H1 (cell line): ENCODE measurements around the gene ZNF337. TPM values are rescaled to one million over a fixed set of nuclear protein-coding genes. Genes with fewer than 3 reads are reported as not detected.

Experiments
- CTCF ChIA-PET: fragments of 300-600 bp; sonication (Branson Sonifier 250); formaldehyde crosslinking; loops from one replicate; lab custom pipeline; 2021; ENCODE audit not compliant: partially characterized antibody; lab: Charles Lee
- POLR2A ChIA-PET: fragments of 300-600 bp; sonication (Branson Sonifier 250); formaldehyde crosslinking; loops from one replicate; lab custom pipeline; 2021; ENCODE audit warnings: inconsistent platforms; ENCODE audit not compliant: partially characterized antibody; lab: Charles Lee
- DNase-seq, 2 experiments: peaks; one replicate each; pipeline versions ENCODE4 v3.0.0 to v3.0.0-alpha.2; 2010 to 2022; ENCODE audit warnings: low spot score in 2 of 2, low read depth in 1 of 2, mixed read lengths in 1 of 2
- FAIRE-seq: peaks from 2 replicates; lab custom pipeline; 2011; peaks lifted over from hg19 to GRCh38; lab: Jason Lieb, UNC
- H2AFZ ChIP-seq: 2 replicates; pipeline ENCODE4 v1.8.1; 2012; ENCODE audit warnings: low read length, inconsistent platforms
- H2AK5ac ChIP-seq: 2 replicates; pipeline ENCODE4 v1.6.1; 2013; ENCODE audit warnings: low read depth, low read length
- H2BK120ac ChIP-seq: replicated peaks from 2 replicates; pipeline ENCODE3; 2013; ENCODE audit warnings: low read depth, low read length, inconsistent platforms
- H2BK12ac ChIP-seq: 2 replicates; pipeline ENCODE4 v1.6.1; 2013; ENCODE audit warnings: low read depth, low read length
- H2BK15ac ChIP-seq: 2 replicates; pipeline ENCODE4 v1.6.1; 2013; ENCODE audit warnings: low read length
- H2BK20ac ChIP-seq: 2 replicates; pipeline ENCODE4 v1.6.1; 2013; ENCODE audit warnings: low read length
- H2BK5ac ChIP-seq: 2 replicates; pipeline ENCODE4 v1.6.1; 2013; ENCODE audit warnings: low read depth, low read length
- H3K14ac ChIP-seq: 2 replicates; pipeline ENCODE4 v1.6.1; 2013; ENCODE audit warnings: inconsistent platforms; ENCODE audit not compliant: insufficient read length
- H3K18ac ChIP-seq: 2 replicates; pipeline ENCODE4 v1.6.1; 2013; ENCODE audit warnings: low read length; ENCODE audit errors: extremely low read depth
- H3K23ac ChIP-seq: 2 replicates; pipeline ENCODE4 v1.6.1; 2013; ENCODE audit warnings: inconsistent platforms; ENCODE audit not compliant: insufficient read length
- H3K23me2 ChIP-seq: 2 replicates; pipeline ENCODE4 v1.6.1; 2013; ENCODE audit warnings: low read depth, low read length
- H3K27ac ChIP-seq: 2 replicates; pipeline ENCODE4 v1.6.1; 2011; ENCODE audit warnings: low read depth, low read length, inconsistent platforms
- H3K27me3 ChIP-seq, 4 experiments: replicated peaks in 1 of 4; 1 replicate in 1 of 4; 2 replicates in 3 of 4; pipeline versions ENCODE4 v1.6.1 to v1.8.1; 2011 to 2013; ENCODE audit warnings: low read length in 3 of 4, mild to moderate bottlenecking in 3 of 4, inconsistent platforms in 2 of 4, mixed read lengths in 2 of 4, moderate library complexity in 1 of 4; ENCODE audit not compliant: control insufficient read depth in 3 of 4, insufficient read depth in 3 of 4; ENCODE audit errors: extremely low read depth in 1 of 4
- H3K36me3 ChIP-seq, 4 experiments: 2 replicates each; pipeline versions ENCODE4 v1.6.1 to v1.8.1; 2011 to 2013; ENCODE audit warnings: mild to moderate bottlenecking in 4 of 4, low read length in 3 of 4, moderate library complexity in 2 of 4, control low read depth in 1 of 4, inconsistent platforms in 1 of 4; ENCODE audit not compliant: insufficient read depth in 4 of 4, control insufficient read depth in 2 of 4
- H3K4ac ChIP-seq: replicated peaks from 2 replicates; pipeline ENCODE3; 2013; ENCODE audit warnings: low read length, low read depth, mixed read lengths, inconsistent platforms; ENCODE audit not compliant: insufficient read length
- H3K4me1 ChIP-seq, 4 experiments: replicated peaks in 1 of 4; 1 replicate in 1 of 4; 2 replicates in 3 of 4; pipeline versions ENCODE4 v1.6.1 to v1.8.1; 2011 to 2013; ENCODE audit warnings: low read length in 3 of 4, inconsistent platforms in 2 of 4, mixed read lengths in 1 of 4; ENCODE audit not compliant: insufficient read depth in 4 of 4, control insufficient read depth in 3 of 4
- H3K4me2 ChIP-seq, 2 experiments: 2 replicates each; pipeline versions ENCODE4 v1.6.1 to v1.8.1; 2011 to 2013; ENCODE audit warnings: low read depth in 2 of 2, low read length in 2 of 2, control low read depth in 1 of 2, inconsistent platforms in 1 of 2, mild to moderate bottlenecking in 1 of 2; ENCODE audit not compliant: insufficient read depth in 1 of 2
- H3K4me3 ChIP-seq, 4 experiments: fragments of 200-600, 300-600 bp in 1 of 4; sonication (generic), shearing (Covaris generic), sonication (Bioruptor Twin) in 1 of 4; 2 replicates each; pipeline versions ENCODE4 v1.5.1 to v1.8.1; 2011 to 2016; ENCODE audit warnings: low read length in 4 of 4, low read depth in 3 of 4, control low read depth in 2 of 4, inconsistent platforms in 2 of 4, mild to moderate bottlenecking in 2 of 4, mixed read lengths in 1 of 4, moderate library complexity in 1 of 4; ENCODE audit not compliant: insufficient read depth in 2 of 4; ENCODE audit errors: extremely low read depth in 1 of 4
- H3K56ac ChIP-seq: replicated peaks from 2 replicates; pipeline ENCODE3; 2013; ENCODE audit warnings: low read depth, mild to moderate bottlenecking, mixed read lengths, low read length, inconsistent platforms; ENCODE audit not compliant: insufficient read length
- H3K79me1 ChIP-seq: 2 replicates; pipeline ENCODE4 v1.6.1; 2013; ENCODE audit warnings: low read depth, low read length, control low read depth
- H3K79me2 ChIP-seq, 2 experiments: 2 replicates each; pipeline versions ENCODE4 v1.6.1 to v1.8.1; 2012 to 2013; ENCODE audit warnings: low read length in 2 of 2, mild to moderate bottlenecking in 2 of 2, inconsistent platforms in 1 of 2; ENCODE audit not compliant: insufficient read depth in 2 of 2, control insufficient read depth in 1 of 2
- H3K9ac ChIP-seq, 4 experiments: replicated peaks in 1 of 4; 1 replicate in 1 of 4; 2 replicates in 3 of 4; pipeline versions ENCODE4 v1.6.1 to v1.8.1; 2011 to 2013; ENCODE audit warnings: low read depth in 3 of 4, low read length in 3 of 4, control low read depth in 2 of 4, mild to moderate bottlenecking in 2 of 4, moderate library complexity in 2 of 4, inconsistent platforms in 1 of 4; ENCODE audit errors: extremely low read depth in 1 of 4
- H3K9me3 ChIP-seq, 2 experiments: 2 replicates each; pipeline versions ENCODE4 v1.6.1 to v1.8.1; 2012 to 2013; ENCODE audit warnings: mild to moderate bottlenecking in 2 of 2, moderate library complexity in 2 of 2, control low read depth in 1 of 2, inconsistent platforms in 1 of 2, low read depth in 1 of 2, low read length in 1 of 2, mixed read lengths in 1 of 2; ENCODE audit not compliant: insufficient read depth in 2 of 2
- H4K20me1 ChIP-seq, 2 experiments: replicated peaks in 1 of 2; 2 replicates each; pipeline versions ENCODE3 to v1.8.1; 2011 to 2013; ENCODE audit warnings: inconsistent platforms in 2 of 2, low read length in 2 of 2, mild to moderate bottlenecking in 1 of 2; ENCODE audit not compliant: insufficient read depth in 2 of 2, control insufficient read depth in 1 of 2
- H4K5ac ChIP-seq: 2 replicates; pipeline ENCODE4 v1.6.1; 2013; ENCODE audit warnings: low read length, low read depth, mixed read lengths, inconsistent platforms; ENCODE audit not compliant: insufficient read length
- H4K8ac ChIP-seq: 2 replicates; pipeline ENCODE4 v1.8.0; 2013; ENCODE audit warnings: mild to moderate bottlenecking, moderate library complexity, low read length, inconsistent platforms; ENCODE audit not compliant: insufficient read depth; ENCODE audit errors: extremely low read depth
- H4K91ac ChIP-seq: replicated peaks from 2 replicates; pipeline ENCODE3; 2013; ENCODE audit warnings: low read length, mixed read lengths, inconsistent platforms; ENCODE audit not compliant: insufficient read length
- CREB1 ChIP-seq: IDR thresholded peaks from 2 replicates; pipeline ENCODE4 v1.6.1; 2012; ENCODE audit warnings: inconsistent platforms
- HDAC2 ChIP-seq, 2 experiments: fragments of 300-600 bp in 1 of 2; sonication (generic) in 1 of 2; IDR thresholded peaks; 2 replicates each; pipeline ENCODE4 v1.6.1; 2011 to 2012; ENCODE audit warnings: low read depth in 2 of 2, low read length in 2 of 2, mild to moderate bottlenecking in 2 of 2, moderate library complexity in 2 of 2, borderline replicate concordance in 1 of 2, inconsistent platforms in 1 of 2
- KDM1A ChIP-seq: fragments of 200-600, 300-600 bp; sonication (generic); IDR thresholded peaks from 2 replicates; pipeline ENCODE4 v1.7.1; 2016; ENCODE audit warnings: mild to moderate bottlenecking, low read length, borderline replicate concordance
- PHF8 ChIP-seq: fragments of 200-600 bp; sonication (generic); conservative IDR thresholded peaks from 2 replicates; pipeline ENCODE4 v1.7.1; 2012; ENCODE audit warnings: low read depth, mild to moderate bottlenecking, inconsistent platforms, low read length, moderate library complexity
- POU5F1 ChIP-seq: IDR thresholded peaks from 2 replicates; pipeline ENCODE4 v1.6.1; 2011; ENCODE audit warnings: low read depth, mild to moderate bottlenecking, low read length, moderate library complexity
- SRF ChIP-seq: IDR thresholded peaks from 2 replicates; pipeline ENCODE4 v1.6.1; 2011; ENCODE audit warnings: mild to moderate bottlenecking, low read depth, low read length, moderate library complexity
- SUZ12 ChIP-seq: fragments of 200-600 bp; sonication (generic); IDR thresholded peaks from 2 replicates; pipeline ENCODE4 v1.6.1; 2012; ENCODE audit warnings: mild to moderate bottlenecking, inconsistent platforms, low read length, moderate library complexity, mixed read lengths
- ZNF274 ChIP-seq: IDR thresholded peaks from 2 replicates; pipeline ENCODE4 v1.7.0; 2012; ENCODE audit warnings: low read length, borderline replicate concordance; ENCODE audit errors: extremely low read depth
- polyA plus RNA-seq, 7 experiments: library from polyadenylated mRNA; depleted of rRNA in 3 of 7; stranded (reverse) in 5 of 7; unstranded in 2 of 7; fragments of >200 nt in 5 of 7; fragments of 200-250 nt in 2 of 7; gene quantifications; 1 replicate in 5 of 7; 2 replicates in 1 of 7; 4 replicates in 1 of 7; pipeline versions ENCODE4 v1.2.1 to v1.2.3, GENCODE V29; 2011 to 2013; ENCODE audit warnings: missing spikeins in 2 of 7, mixed read lengths in 2 of 7
- total RNA-seq: library from RNA; stranded (reverse); fragmentation: NEBNext Ultra II Directional; extraction: Animal tissue kit (Norgen Biotek cat#: 25700); gene quantifications from 2 replicates; pipeline ENCODE4 v1.2.1, GENCODE V29; 2021

The ZNF337 gene
- total and polyA plus RNA-seq, 2 of the 8 experiments (the other 6 are each of a cell fraction or from before 2014, with no cell fraction given) = 2.8 to 6.6 TPM

DNA sequence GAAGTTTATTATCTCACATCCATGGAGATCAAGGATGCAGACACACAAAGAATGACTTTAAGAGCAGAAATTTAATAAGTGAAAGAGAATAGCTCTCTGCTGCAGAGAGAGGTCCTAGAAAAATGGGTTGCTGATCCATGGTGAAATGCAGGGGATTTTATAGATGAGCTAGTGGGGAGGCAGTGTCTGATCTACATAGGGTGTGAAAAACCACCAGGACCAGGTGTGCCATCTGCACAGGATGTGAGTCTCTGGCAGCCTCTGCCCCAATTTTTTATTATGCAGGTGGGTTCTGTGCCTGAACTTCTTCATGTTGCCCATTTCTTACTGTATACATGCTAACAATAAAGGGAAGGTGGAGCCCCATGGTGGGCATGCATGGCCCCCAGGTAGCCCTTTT, 52.9 kb downstream of the ZNF337 start:
- ChIA-PET CTCF (interaction anchor here (0.5 to 1.1 kb wide), 3 partner anchors 9 to 174 kb away, joined by 3 to 4 read pairs (median 3); no protein-coding TSS in a partner anchor), POLR2A (interaction anchor here (0.8 to 2.3 kb wide), 2 partner anchors 21 to 59 kb away, joined by 3 to 7 read pairs; partner anchors contain the start of gene NINL)
- Histone ChIP-seq H3K9ac (no peak overlapping the region), H2AK5ac (no peak overlapping the region), H2AFZ (no peak overlapping the region), H3K9me3 (no peaks in the 10 kb centered on the region), H4K91ac (no peak overlapping the region), H2BK12ac (no peak overlapping the region), H3K36me3 (peaks cover 0 to 2% (median 0%) of the 10 kb centered on the region in 4 experiments; a peak in 4 of 8 replicates), H3K27me3 (no peaks in the 10 kb centered on the region), H3K79me1 (no peaks in the 10 kb centered on the region), H3K4me1 (peaks cover 0 to 3% (median 1%) of the 10 kb centered on the region in 4 experiments; a peak in 2 of 7 replicates), H3K4ac (no peak overlapping the region), H4K20me1 (no peaks in the 10 kb centered on the region), H3K56ac (no peak overlapping the region), H2BK20ac (no peak overlapping the region), H2BK15ac (no peak overlapping the region), H3K18ac (no peak overlapping the region), H3K14ac (no peak overlapping the region), H3K4me3 (no peak overlapping the region), H2BK5ac (no peak overlapping the region), H2BK120ac (no peak overlapping the region), H3K79me2 (no peaks in the 10 kb centered on the region), H3K4me2 (no peak overlapping the region), H4K8ac (no peak overlapping the region), H3K23me2 (no peaks in the 10 kb centered on the region), H3K23ac (no peak overlapping the region), H3K27ac (no peak overlapping the region), H4K5ac (no peak overlapping the region)
- no peak for DNase-seq
- no peak for FAIRE-seq
- no peak for TF ChIP-seq SUZ12
- TF ChIP-seq HDAC2 (IDR thresholded peaks at IDR 0.05; ENCODE audit: borderline replicate concordance in 1 of 2, low read depth in 2 of 2, low read length in 2 of 2) = no peak
- TF ChIP-seq SRF = no peak
- TF ChIP-seq ZNF274 = no peak
- TF ChIP-seq POU5F1 = no peak
- TF ChIP-seq PHF8 = no peak
- TF ChIP-seq KDM1A = no peak
- no peak for TF ChIP-seq CREB1
